HG03354 (cell line): ENCODE results near the gene LRP1B.

Experiments
- ATAC-seq: cut with Tn5 transposase; IDR thresholded peaks from one replicate; pipeline ENCODE4 v1.9.1; 2021; ENCODE audit warnings: mild to moderate bottlenecking; ENCODE audit not compliant: unreplicated experiment, poor library complexity, severe bottlenecking

The LRP1B gene

DNA sequence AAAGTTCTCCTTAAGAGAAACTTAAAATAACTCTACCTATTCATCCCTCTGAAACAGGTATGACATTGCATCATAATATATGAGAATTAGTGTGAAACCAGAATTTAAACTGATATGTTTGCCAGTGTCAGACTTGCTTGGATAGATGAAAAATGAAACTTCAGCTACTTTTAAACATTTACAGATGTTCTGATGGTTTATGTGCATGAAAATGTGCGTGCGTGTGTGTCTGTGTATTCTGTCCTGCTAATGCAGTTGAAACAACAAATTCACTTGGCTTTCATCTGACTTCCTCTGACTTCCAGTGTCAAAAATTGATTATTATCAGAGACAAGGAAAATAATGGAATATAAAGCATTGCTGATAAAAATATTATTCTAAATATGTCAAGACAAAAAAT lies 719.4 kb downstream of the LRP1B start:
- ATAC-seq = no peak

DNA sequence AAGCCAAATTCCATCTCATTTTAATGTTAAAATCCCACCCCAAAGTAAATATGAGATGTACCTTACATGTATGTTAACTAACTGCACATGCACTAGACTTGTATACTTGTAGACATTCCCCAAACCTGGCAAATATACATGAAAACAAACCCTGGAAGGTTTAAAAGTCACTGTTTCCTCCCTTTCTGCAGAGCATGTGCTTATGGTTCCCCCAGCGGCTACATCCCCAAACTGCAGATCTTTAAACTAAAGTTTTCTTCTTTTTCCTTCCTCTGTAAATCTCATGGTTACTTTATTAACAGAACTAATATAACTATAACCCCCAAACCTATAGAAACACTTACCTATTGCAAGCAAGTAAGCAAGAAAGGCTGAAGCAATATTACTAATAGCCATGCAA lies 731.5 kb downstream of the LRP1B start:
- ATAC-seq = no peak

DNA sequence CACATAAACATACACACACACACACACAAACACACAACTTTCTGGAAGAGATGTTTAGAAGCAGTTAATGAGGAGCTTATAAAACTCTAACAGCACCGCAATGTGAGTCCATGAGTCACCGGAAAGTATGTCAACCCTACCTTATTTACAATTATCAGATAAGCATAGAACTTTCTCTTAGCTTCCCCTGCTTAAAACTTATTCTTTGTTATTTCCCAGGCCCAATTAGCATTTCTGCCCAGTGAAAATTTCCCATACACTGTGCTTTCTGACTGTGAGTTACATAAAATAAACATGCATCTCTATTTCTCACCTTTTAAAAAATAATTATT lies 737.6 kb downstream of the LRP1B start:
- ATAC-seq = no peak

DNA sequence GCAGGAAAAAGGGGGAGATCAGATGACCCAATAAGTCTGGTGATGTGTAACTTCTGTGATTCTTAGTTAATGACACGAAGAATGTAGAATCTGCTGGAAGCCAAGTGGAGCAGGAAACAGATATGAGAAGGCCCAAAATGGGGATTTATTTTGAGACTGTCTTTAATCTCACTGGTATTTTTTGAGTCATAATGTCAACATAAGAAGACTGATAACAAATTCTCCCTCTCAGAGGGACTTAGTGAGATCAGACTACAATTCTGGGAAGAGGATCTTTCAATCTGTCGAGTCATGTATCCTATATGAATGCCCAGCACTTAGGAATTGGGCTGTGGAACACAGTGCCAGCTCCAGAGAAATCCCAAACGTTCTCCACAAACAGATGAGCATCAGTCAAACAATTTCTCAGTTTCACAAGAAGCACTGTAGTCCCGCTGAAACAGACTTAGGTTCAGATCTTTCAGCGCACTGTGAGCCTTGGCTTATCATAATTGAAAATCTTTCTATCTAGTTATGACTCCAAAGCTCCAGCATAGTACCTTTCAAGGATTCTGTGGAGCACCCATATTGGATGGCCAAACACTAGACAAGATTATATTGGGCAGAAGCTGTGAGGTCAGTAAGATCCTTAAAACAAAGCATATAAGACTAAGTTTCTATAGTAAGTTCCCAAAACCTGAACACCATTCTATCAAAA lies 738.2 kb downstream of the LRP1B start:
- ATAC-seq = no peak

DNA sequence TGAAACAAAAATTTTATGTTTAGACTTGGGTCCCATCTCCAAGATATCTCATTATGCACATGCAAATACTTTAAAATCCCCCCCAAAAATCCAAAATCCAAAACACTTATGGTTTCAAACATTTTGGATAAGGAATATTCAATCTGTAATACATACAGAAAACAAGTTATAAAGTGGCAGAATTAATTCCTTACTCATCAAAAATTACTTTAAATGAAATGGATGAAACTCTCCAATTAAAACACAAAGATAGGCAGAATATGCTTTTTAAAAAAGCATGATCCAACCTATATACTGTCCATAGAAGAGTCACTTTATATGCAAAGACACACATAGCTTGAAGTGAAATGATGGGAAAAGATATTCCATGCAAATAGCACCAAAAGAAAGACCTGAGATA lies 744.6 kb downstream of the LRP1B start:
- ATAC-seq = no peak

DNA sequence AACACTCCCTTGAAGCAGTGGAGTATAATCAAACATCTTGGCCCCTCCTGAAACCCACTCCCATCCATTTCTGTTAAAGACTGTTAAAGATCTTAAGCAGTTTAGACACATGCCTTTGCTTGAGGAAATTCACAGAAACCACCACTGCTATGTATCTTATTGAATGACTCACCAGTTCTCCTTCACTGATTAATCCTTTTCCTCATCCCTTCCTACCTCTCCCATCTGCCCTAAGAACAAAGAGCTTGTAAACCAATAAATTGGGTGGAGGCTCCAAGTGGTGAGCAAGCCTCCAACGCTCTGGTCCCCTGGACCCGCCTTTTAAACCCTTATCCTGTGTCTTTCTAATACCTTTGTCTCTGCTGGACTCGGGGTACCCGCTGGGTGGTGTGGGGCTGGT lies 746.1 kb downstream of the LRP1B start:
- ATAC-seq = no peak

DNA sequence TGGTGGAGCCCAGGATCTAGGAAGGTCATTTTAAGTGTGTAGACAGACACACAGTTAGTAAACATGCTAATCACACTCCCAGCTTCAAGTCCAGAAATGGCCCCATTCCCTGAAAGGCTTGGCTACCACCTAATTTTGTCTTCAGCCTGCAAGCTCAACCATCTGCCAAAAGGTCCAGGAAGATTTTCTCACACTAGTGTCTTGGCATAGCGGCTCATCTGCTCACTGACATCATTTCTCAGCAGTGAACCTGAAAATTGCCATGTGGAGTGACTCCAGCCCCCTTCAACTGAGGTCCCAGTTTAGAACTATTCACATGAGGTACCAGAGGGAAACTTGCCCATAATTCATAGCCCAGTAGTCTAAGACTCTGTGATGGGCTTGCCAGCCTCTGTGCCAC lies 748.9 kb downstream of the LRP1B start:
- ATAC-seq = no peak

DNA sequence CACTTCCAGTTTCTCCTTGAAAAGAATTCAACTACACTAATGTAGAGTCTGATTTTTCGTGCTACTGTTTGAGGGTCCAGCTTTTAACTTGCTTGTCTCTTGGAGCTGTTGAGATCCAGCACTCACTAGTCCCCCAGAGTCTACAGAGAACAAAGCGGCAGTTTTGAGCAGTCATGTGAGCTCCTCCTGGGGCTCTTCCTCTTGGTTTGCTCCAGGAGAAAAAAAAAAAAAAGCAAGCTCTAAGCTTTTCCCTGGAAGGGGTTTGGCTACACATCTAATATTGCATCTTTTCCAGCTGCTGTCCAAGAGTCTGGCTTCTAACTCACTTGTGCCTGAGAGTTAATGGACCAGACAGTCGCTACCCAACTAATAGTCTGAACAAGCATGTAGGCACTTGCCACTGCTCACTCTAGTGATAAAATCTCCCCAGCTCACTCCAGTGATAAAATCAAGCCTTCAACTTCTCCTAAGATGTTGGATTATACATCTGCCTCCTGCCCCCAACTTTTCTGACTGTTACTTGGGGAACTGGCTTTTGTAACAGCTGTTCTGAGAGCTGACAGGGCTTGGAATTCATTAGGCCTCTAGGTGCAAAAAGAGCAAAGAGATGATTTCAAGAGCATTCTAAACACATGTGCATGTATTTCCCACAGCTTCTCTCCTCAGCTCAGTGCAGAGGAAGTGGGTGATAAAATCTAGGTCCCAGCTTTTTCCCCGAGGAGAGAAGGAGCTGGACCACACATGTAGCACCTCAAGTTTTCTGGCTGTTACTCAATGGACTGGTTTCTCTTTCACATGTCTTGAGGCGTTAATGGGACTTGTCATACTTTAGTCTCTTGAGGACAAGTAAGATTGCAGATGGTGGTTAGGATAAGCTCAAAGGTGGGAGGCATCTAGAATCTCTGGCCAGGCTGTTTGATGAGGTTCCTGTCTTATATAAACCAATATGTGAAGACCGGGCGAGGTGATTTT lies 750.5 kb downstream of the LRP1B start:
- ATAC-seq = no peak

DNA sequence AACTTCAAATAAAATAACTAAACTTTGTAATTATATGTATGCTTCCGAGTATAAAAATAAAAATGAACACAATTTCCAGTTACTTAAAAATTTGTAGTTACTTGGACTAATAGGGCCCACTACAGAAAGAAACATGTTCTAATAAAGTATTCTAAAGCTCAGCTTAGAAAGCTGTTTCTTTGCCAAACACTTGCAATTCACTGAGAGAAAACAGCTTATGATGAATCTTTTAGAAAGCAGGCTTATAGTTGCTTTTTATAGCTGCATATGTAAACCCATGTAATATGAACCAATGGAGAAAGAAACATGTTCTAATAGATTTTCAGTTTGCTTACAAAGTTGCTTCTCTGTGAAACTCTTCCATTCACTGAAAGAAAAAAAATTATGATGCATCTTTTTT lies 766.0 kb downstream of the LRP1B start:
- ATAC-seq = no peak

DNA sequence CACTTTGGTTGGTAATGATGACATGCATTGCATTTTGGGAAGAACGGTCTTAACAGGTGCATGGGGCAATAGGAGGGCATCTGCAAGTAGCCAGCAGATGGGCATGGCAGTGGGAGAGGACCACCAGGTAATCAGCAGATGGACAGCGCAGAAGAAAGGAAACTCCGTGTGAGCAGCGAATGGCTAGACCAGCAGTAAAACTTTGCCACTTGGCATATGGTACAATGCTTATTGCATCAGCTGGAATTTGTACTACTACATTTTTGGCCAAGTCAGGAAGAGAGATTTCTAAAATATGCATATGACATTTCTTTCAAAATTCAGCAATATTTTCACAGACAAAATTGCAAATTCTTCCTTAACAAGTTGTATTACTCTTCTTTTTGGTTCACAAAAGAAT lies 768.5 kb downstream of the LRP1B start:
- ATAC-seq = no peak

DNA sequence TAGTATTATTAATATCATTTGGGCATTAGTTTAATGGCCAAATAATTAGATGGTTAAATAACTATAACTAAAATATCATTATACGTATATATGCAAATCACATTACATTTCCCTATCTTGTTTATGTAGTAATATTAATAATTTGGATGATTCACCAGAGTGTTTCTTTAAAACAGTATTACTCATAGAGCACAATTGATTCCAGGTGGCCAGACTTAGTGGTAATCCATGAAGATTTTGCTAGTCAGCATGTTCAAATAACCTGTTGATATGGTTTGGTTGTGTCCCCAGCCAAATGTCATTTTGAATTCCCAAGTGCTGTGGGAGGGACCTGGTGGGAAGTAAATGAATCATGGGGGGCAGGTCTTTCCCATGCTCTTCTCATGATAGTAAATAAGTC lies 782.3 kb downstream of the LRP1B start:
- no peak for ATAC-seq

DNA sequence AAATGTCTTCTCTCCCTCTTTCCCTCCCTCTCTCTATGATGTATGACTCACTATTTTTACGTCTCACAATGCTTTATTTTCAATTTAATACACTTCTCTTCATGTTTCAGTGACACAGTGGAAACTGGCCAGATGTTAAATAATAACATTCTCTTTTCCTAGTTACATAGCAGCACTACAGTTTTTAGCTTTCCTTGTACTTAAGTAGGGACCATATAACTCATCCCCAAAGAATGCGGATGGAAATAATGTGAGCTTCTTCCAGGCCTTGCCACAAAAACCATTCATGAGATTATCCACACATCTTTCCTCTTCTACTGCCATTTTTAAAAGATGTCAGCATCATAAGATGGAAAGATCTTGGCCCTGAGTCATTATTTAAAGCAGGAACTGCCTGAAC lies 789.4 kb downstream of the LRP1B start:
- no peak for ATAC-seq

DNA sequence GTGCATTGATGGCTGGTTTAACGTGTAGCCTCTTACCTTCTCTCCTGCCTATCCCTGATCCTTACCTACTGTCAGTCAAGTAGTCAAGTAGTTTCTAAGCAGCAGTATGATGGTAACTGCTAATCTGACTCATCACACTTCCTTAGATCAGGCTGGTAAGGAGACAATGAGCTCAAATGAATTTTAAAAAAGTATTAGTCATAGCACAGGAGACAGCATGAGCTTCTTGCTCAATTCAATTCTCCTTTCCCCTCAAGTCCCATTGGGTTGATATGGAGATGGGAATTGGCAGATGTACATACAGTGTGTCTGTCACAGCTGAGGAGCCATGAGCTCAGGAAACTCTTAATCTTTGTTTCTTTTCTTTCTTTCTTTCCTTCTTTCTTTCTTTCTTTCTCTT lies 799.7 kb downstream of the LRP1B start:
- no peak for ATAC-seq

DNA sequence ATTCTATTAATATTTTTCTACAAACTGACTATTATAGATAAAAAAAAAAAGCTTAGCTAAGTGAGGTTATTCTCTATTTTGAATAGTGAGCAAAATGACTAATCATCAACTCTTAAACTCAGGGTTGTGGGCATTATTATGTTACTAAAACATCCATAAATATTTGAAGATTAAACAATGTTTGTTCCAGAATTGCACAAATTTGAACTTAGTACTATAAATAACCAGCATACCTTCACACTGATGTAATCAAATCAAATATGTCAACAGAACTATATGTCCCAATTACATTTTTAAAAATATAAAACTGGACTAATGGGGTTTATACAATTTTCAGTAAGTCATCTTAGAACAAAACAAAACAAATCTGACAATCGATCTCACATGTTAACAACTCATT lies 800.9 kb downstream of the LRP1B start:
- no peak for ATAC-seq

DNA sequence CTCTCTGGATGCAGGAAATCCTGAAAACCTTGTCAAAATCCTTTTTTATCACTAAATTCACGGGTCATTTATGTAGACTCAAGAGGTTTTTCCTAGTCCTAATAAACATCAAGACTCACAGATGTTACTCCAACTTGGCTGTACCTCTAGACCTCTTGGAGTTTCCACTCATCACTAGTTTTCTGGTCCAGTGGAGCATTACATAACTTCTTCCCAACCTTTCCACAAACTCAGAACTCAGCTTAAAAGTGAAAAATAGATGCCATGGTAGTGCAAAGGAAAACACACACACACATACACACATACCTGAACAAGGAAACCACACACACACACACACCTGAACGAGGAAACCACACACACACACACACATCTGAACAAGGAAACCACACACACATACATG lies 807.2 kb downstream of the LRP1B start:
- no peak for ATAC-seq

DNA sequence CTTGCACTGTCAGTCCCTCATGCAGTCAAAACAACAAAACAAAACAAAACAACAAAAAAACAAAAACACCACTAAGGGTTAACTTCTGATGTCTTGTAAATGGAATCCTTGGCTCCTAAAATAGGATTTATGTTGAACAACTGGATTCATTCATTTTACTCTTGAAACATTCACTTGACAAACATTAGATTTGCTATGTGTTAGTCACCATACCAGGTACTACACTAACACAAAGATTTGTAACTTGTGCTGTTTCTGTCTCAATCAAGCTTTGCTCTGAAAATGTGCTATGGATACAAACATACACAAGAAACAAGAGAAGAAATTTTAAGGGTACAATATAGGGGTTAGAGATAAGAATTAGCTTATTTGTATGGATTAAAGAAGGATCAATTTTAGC lies 812.8 kb downstream of the LRP1B start:
- ATAC-seq = no peak

DNA sequence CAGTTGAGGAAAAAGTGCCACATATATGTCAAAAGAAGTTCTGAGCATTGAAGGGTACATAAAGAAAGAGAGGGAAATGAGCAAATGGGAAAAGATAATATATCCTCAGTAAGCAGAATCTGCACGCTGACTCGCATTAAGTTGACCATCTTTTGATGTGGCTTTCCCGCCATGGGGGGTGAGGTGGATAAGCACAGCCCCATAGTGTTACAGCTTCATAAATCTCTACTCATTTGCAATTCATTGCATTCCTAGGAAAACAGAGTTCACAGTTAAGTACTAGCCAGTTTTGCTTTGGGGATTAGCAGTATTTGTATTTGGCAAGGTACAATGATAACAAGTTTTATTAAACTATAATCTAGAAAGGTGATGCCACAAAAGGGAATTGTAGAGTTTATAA lies 814.2 kb downstream of the LRP1B start:
- no peak for ATAC-seq

DNA sequence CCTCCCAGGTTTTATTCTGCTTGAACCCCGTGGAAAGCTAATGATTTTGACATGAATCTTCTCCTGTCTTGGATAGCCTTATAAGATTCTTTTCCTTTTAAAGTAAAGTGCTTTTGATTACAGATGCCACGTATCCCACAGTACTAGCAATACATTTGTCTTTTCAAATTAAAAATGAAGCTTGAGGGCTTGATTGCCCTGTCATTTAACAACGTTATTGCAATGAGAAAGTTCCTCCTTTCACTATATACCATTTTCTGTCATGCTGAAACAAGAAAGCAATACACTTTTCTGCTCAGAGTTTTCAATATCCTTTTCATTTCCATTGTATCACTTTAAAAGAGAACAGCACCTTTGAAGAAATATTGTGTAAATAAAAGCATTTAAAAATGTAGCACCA lies 814.7 kb downstream of the LRP1B start:
- ATAC-seq = no peak

DNA sequence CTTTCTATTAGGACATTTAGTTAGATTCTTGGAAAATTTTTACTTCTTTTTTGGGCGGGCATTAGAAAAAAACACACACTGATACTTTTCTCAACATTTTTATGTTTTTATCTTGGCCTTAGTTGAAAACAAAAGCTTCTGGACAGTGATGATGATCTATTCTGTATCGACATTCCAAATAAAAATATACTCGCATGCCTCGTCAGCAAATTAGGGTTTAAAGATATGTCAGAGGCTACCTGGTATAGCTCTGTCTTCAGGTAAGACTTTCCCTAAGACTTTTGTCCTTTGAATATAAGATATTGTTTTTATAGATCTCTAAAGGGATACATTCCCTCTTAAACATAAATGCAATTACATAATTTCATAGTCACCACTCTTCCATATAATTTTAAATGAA lies 816.8 kb downstream of the LRP1B start:
- no peak for ATAC-seq

DNA sequence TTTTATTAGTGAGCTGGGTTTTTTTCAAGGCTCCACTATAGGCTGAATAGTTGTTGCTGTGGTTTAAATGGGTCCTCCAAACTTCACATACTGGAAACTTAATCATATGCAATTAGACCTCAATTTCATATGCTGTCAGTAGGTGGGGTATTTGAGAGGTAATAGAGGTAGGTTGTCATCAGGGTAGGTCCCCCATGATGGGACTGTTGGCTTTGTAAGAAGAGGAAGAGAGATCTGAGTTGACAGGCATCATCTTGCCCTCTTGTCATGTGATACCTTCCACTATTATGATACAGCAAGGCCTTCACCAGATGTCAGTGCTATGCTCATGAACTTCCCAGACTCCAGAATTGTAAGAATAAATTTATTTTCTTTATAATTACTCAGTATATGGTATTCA lies 819.4 kb downstream of the LRP1B start:
- ATAC-seq = no peak

DNA sequence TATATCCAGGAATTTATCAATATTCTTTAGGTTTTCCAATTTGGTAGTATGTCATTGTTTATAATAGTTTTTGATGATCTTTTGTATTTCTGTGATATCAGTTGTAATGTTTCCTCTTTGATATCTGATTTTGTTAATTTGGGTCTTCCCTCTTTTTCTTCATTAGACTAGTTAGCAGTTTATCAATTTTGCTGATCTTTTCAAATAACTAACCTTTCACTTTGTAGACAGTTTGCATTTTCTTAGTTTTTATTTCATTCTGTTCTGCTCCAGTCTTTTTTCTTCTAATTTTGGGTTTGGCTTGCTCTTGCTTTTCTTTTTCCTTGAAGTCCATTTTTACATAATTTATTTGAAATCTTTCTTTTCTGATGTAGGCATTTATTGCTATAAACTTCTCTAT lies 824.4 kb downstream of the LRP1B start:
- ATAC-seq = no peak
